Osteocyte (in vitro differentiated cells): ENCODE measurements around the gene RGS7. TPM values are rescaled to one million over a fixed set of nuclear protein-coding genes. Genes with fewer than 3 reads are reported as not detected.
A peak's percentile ranks its signal among the peaks of the same experiment; 100 is the strongest.

ENCODE experiments used
- DNase-seq: peaks from one replicate; pipeline ENCODE4 v3.0.0; 2021; ENCODE audit warnings: mixed read lengths; ENCODE audit not compliant: unreplicated experiment; ENCODE audit errors: extremely low spot score
- H3K27ac Mint-ChIP-seq: one replicate; pipeline ENCODE4 v1.8.0; 2021; ENCODE audit warnings: mild to moderate bottlenecking, mixed read lengths; ENCODE audit not compliant: unreplicated experiment
- H3K27me3 Mint-ChIP-seq: one replicate; pipeline ENCODE4 v1.8.0; 2021; ENCODE audit warnings: mixed read lengths; ENCODE audit not compliant: unreplicated experiment
- H3K36me3 Mint-ChIP-seq: one replicate; pipeline ENCODE4 v1.8.0; 2021; ENCODE audit warnings: mixed read lengths; ENCODE audit not compliant: unreplicated experiment
- H3K4me1 Mint-ChIP-seq: one replicate; pipeline ENCODE4 v1.8.0; 2021; ENCODE audit warnings: mixed read lengths; ENCODE audit not compliant: unreplicated experiment
- H3K4me3 Mint-ChIP-seq: one replicate; pipeline ENCODE4 v1.8.0; 2021; ENCODE audit warnings: mild to moderate bottlenecking, moderate library complexity, mixed read lengths; ENCODE audit not compliant: unreplicated experiment
- H3K9me3 Mint-ChIP-seq: one replicate; pipeline ENCODE4 v1.8.0; 2021; ENCODE audit warnings: mixed read lengths; ENCODE audit not compliant: unreplicated experiment
- total RNA-seq: library from RNA; stranded (reverse); gene quantifications from 2 replicates; pipeline ENCODE4 v1.2.1, GENCODE V29; 2021
- TF ChIP-seq, protein P1 (sequence below): fragments of 200-600 bp; sonication (generic); IDR thresholded peaks from 2 replicates; pipeline ENCODE4 v1.5.0; 2021; ENCODE audit warnings: antibody characterized with exemption, mild to moderate bottlenecking, moderate library complexity

The RGS7 gene
- total RNA-seq, 1 donor from 2014 or later, result 10.9 TPM

DNA sequence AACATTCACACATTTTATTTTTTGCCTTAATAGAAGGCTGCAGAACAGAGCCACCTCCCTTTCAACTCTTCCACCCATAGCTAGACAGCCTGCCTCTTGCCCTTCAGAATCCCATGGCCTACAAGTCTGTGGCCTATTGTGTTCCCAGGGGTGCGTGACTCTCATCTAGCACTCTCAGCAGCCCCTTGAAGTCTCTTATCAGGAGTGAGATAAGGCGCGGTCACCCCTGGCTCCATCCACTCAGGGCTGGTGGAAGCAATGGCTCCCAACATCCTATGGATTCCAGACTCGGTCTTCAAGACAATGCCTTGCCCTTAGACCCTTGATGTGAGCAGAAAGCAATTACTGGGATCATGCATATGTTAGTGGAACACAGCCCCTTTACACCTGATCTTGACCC, 480.9 kb downstream of the RGS7 start:
- Mint-ChIP-seq H3K4me3 (no peak overlapping the region), H3K4me1 (peaks cover 8% of the 10 kb centered on the region), H3K27me3 (no peaks in the 10 kb centered on the region), H3K36me3 (no peaks in the 10 kb centered on the region), H3K27ac (no peak overlapping the region), H3K9me3 (peaks cover 3% of the 10 kb centered on the region)
- no peak for DNase-seq
- TF ChIP-seq, protein P1, sequence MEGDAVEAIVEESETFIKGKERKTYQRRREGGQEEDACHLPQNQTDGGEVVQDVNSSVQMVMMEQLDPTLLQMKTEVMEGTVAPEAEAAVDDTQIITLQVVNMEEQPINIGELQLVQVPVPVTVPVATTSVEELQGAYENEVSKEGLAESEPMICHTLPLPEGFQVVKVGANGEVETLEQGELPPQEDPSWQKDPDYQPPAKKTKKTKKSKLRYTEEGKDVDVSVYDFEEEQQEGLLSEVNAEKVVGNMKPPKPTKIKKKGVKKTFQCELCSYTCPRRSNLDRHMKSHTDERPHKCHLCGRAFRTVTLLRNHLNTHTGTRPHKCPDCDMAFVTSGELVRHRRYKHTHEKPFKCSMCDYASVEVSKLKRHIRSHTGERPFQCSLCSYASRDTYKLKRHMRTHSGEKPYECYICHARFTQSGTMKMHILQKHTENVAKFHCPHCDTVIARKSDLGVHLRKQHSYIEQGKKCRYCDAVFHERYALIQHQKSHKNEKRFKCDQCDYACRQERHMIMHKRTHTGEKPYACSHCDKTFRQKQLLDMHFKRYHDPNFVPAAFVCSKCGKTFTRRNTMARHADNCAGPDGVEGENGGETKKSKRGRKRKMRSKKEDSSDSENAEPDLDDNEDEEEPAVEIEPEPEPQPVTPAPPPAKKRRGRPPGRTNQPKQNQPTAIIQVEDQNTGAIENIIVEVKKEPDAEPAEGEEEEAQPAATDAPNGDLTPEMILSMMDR, result no peak

DNA sequence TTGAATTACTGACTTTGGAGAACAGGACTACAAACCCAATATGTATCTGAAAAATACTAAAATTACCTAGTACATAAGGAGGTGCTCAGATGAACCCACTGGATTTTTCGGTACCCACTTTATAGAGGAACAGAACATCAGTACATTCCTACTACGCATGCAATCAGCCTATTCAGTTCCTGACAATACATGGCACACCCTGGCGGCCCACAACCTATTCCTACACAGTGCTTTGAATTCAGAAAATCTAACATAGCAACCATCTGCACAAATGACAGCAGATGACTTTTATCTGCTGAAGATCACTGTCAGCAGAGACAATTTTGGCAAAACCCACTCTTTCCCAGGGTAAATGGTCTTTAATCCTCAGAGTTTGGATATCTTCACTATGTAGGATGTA, 487.9 kb downstream of the RGS7 start:
- DNase-seq, result no peak
- Mint-ChIP-seq H3K27me3 (no peaks in the 10 kb centered on the region), H3K36me3 (peaks cover 6% of the 10 kb centered on the region), H3K9me3 (peaks cover 3% of the 10 kb centered on the region), H3K4me3 (no peak overlapping the region), H3K4me1 (no peaks in the 10 kb centered on the region), H3K27ac (no peak overlapping the region)
- TF ChIP-seq, protein P1, result no peak

DNA sequence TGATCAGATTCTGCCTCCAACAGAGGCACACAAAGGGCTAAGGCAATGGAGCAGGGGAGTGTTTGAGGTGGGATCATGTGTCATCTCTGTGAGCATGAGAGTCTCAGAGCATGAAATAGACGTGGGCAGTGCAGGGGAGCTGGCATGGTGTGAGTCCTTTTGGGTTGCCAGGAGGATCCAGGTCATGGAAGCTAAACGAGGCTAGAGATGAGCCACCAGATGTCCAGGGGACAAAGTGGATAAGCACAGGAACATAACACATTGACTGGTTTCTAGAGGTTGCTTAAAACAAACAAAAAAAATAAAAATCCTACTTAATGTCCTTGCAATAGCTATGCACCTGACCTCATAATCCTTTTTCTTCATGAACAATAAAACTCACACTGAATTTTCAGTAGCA, 490.3 kb downstream of the RGS7 start:
- Mint-ChIP-seq H3K36me3 (peaks cover 6% of the 10 kb centered on the region), H3K9me3 (no peaks in the 10 kb centered on the region), H3K4me3 (no peak overlapping the region), H3K27ac (no peak overlapping the region), H3K4me1 (no peaks in the 10 kb centered on the region), H3K27me3 (no peaks in the 10 kb centered on the region)
- TF ChIP-seq, protein P1, result no peak
- DNase-seq, result no peak

DNA sequence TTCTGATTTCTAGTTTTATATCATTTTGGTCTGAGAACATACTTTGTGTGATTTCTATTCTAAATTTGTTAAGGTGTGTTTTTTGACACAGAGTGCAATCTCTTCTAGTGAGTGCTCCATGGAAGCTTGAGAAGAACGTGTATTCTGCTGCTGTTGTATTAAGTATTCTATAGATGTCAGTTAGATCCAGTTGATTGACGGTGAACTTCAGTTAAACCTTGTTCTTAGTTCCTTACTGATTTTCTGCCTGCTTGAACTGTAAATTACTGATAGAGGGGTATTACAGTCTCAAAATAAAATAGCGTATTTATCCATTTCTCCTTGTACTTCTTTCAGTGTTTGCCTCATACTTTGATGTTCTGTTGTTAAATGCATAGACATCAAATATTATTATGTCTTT, 497.0 kb downstream of the RGS7 start:
- H3K36me3 Mint-ChIP-seq, result peaks cover 1% of the 10 kb centered on the region
- H3K9me3 Mint-ChIP-seq, result peaks cover 5% of the 10 kb centered on the region
- TF ChIP-seq, protein P1, result no peak
- no peaks in the 10 kb centered on the region for H3K27me3 Mint-ChIP-seq
- H3K4me3 Mint-ChIP-seq, result no peak overlapping the region
- DNase-seq, result no peak
- no peak overlapping the region for H3K27ac Mint-ChIP-seq
- H3K4me1 Mint-ChIP-seq, result no peaks in the 10 kb centered on the region

DNA sequence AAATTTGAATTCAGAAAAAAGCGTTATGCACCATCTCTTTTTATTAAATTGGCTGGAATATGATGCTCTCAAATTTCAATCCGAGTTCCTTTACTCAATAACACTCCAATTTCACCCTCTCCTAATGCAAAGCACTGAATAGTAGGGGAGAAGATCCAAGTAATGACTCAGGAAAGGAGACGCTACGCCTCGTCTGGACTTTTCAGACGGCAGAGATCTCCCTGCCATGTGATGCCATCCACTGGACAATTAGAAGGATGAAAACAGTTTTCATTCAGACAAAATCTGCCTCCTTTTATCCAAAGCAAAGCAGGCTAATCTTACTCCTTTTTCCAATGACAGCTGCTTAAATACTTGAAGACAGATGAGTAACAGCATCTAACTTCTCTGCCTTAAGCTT, 502.6 kb downstream of the RGS7 start:
- no peaks in the 10 kb centered on the region for H3K27me3 Mint-ChIP-seq
- H3K27ac Mint-ChIP-seq, result no peak overlapping the region
- peaks cover 17% of the 10 kb centered on the region for H3K36me3 Mint-ChIP-seq
- H3K9me3 Mint-ChIP-seq, result peaks cover 18% of the 10 kb centered on the region
- no peaks in the 10 kb centered on the region for H3K4me1 Mint-ChIP-seq
- no peak overlapping the region for H3K4me3 Mint-ChIP-seq
- TF ChIP-seq, protein P1, result peak; percentile 12
- DNase-seq, result no peak
